GM18499 (cell line): ENCODE data around the gene TANGO2.

Source experiments
- ATAC-seq: cut with Tn5 transposase; IDR thresholded peaks from one replicate; pipeline ENCODE4 v1.9.1; 2021; ENCODE audit warnings: moderate number of reproducible peaks; ENCODE audit not compliant: insufficient read depth, unreplicated experiment

TANGO2 gene

DNA sequence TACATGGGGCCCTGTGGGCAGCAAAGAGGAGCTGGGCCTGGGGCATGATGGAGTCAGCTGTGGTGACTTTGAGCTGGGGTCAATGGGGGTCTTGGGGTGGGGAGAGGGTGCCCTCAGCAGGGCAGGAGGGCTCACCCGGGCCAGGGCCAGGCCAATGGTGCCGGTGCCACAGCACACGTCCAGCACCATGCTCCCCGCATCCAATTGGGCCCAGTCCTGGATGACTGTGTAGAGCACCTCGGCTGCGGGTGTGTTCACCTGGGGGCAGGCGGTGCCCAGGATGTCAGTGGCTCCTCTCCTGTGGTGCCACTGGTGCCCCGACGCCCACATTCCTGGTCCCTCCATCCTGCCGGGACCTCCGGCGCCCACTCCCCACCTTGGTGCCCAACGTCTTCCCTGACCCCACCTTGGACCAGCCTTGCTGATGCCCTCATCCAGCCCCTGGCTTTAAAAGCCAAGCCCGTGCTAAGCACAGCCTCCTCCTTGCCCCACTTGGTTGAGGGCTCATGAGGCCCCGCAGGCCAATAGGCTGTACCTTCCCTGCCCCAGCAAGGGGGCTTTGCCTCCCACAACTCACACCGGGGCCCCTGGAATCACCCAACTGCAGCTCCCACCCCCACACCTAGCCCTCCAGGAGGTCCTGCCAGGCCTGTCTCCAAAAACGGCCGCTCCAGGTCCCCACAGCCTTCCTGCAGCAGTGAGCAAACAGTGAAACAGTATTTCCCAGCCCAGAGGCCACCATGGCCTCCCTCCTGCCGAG lies 92.8 kb downstream of the TANGO2 start:
- no peak for ATAC-seq

DNA sequence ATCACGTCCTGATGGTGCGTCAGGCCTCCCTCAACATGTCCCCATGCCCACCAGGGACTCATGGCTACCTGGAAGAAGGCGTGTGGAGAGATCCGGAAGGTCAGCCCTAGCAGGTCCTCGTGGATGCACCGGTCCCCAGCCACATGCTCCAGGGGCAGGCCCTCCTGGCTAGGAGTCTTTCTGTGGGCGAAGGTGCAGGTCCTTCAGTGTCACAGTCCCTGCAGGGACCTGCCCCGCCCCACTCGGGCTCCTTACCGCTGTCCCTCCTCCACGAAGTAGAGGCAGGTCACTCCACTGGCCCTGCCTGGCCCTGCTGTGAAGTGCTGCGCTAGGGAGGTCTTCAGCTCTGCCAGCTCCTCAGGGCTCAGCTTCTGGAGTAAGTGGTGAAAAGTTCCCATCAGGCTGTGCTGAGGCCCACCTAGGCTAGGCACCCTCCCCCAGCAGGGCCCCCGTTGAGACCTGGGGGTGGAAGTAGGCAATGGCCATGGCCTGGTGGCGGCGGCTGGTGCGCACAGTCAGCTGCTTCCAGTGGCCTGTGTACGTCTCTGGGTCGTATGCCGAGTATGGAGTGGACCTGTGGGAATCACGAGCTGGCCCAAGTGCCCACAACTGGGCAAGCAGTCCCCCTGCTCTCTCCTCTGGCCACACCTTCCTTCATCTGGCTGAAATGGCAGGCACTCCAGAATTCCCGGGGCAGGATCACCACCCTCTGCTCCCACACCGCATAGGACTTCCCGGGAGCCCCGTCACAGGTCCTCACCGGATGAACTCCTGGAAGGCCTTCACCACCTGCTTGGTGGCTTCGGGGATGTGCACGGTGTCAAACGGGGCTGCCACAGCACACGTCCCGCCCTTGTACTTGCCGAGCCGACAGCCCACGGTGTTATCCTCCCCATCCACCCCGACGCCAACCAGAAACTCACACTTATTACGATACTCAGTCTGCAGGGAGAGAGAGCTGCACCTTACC lies 93.9 kb downstream of the TANGO2 start:
- no peak for ATAC-seq

DNA sequence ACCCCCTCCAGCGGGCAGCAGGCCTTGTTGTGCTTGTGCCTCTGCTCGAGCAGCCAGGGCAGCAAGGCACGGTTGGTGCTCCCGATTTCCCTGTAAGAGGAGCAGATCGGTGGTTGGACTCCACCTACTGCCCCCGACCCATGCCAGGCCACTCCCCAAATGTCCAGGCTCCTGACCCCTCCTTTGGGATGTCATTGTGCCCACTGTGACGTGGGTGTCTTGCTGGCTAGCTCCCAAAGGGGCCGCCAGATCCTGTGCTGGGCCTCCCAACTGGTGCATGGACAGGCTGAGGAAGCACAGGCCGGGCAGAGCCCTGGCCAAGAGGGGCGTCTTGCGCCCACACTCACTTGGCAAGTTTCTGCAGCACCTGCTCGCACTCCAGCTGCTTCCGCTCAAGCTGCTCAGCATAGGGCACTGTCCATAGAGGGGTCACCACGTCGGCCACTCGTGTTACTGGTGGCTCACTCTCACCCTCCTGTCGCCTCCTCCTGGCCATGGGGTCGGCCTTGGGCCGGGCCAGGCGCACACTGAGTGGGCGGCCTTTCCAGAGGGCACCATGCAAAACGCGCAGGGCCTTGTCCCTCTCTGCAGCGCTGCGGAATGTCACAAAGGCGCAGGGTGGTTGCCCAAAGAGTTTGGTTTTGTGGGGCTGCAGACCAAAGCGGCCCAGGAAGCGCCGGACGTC lies 94.9 kb downstream of the TANGO2 start, which contains the start of gene RANBP1:
RANBP1 (plus strand) TSS at position 414 of the 685 bp plus-strand sequence; CDS start at position 495, 81 bp downstream.
- no peak for ATAC-seq

DNA sequence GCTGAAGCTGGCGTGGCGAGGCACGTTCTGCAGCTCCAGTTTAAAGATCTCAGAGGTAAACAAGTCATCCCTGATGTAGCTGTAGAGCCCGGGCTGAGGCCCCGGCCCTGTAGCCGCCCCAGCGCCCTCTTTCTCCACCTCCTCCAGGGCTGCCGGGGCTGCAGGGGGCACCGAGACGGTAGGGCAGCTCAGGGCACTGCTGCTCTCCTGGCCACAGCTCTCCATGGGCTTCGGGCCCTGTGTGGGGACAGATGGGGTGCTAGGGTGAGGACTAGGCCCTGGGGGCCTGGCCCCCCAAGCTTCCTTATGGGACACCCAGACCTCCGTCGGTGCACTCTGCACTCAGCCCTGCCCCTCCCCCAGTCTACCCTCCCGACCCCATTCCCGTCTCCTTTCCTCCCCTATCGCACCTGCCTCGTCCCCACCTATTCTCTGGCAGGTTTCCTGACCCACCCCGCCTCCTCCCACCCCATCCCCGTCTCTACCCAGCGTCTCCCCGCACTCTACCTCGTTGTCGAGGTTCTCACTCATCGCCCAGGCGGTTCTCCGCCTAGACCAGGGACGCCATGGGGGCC lies 95.6 kb downstream of the TANGO2 start:
- no peak for ATAC-seq
